HepG2 (cell line): ENCODE results near the gene BCL11B.

Experiments used
- HOMEZ ChIP-seq: IDR thresholded peaks from 2 replicates; pipeline ENCODE4 v1.6.1; 2016; ENCODE audit warnings: low read depth
- SNAI1 ChIP-seq: sonication (generic); formaldehyde crosslinking; IDR thresholded peaks from 2 replicates; pipeline ENCODE4 v1.5.0; 2020; ENCODE audit warnings: mild to moderate bottlenecking, missing genetic modification reagents, borderline replicate concordance
- YY1 ChIP-seq: IDR thresholded peaks from 2 replicates; pipeline ENCODE4 v1.6.1; 2011; ENCODE audit warnings: low read length, low read depth, moderate library complexity, mild to moderate bottlenecking; ENCODE audit not compliant: insufficient read depth, insufficient replicate concordance
- TF ChIP-seq, protein P1 (sequence below): sonication (generic); formaldehyde crosslinking; IDR thresholded peaks from 2 replicates; pipeline ENCODE4 v1.5.0; 2020; ENCODE audit warnings: mild to moderate bottlenecking, missing genetic modification reagents, moderate library complexity
- TF ChIP-seq, protein P2 (sequence below): sonication (generic); formaldehyde crosslinking; conservative IDR thresholded peaks from 2 replicates; pipeline ENCODE4 v1.4.0; 2020; ENCODE audit warnings: missing genetic modification reagents

DNA sequence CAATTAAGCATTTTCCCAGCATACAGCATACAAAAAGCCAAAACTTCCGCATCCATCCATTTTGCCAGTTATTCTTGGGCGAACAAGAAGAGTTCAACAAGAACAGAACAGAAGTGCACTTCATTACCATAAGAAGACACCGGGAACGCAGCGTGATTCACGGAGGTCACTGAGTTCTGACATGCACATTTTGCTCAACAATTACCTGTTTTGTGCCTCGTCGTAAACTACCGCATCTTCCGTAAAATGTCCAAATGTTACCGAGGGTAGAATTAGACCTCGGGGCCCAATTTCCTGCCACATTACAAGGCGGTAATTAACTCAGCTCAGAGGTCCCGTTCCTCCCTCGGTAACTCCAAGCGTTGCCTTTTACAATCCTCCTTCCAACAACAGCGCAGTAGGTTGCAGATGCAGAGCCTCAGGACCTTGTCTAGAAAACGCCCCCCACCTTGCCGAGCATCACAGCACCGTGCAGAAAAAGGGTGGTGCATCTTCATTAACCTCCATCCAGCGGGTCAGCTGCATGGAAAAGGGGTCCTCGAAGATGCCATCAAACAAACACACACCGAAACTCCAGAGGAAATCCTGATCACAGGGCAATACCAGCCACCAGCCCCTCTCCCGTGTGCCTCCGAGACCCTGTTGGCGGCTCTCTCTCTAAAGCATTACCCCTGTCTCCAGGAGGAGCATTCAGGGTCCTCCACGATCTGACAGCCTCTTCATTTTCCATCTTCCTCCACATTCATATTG, 125.2 kb downstream of the BCL11B start:
- TF ChIP-seq YY1 (no peak), SNAI1 (CRISPR knock-in tag) (no peak), HOMEZ (CRISPR knock-in tag) (no peak)
- TF ChIP-seq, protein P1, sequence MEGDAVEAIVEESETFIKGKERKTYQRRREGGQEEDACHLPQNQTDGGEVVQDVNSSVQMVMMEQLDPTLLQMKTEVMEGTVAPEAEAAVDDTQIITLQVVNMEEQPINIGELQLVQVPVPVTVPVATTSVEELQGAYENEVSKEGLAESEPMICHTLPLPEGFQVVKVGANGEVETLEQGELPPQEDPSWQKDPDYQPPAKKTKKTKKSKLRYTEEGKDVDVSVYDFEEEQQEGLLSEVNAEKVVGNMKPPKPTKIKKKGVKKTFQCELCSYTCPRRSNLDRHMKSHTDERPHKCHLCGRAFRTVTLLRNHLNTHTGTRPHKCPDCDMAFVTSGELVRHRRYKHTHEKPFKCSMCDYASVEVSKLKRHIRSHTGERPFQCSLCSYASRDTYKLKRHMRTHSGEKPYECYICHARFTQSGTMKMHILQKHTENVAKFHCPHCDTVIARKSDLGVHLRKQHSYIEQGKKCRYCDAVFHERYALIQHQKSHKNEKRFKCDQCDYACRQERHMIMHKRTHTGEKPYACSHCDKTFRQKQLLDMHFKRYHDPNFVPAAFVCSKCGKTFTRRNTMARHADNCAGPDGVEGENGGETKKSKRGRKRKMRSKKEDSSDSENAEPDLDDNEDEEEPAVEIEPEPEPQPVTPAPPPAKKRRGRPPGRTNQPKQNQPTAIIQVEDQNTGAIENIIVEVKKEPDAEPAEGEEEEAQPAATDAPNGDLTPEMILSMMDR: no peak
- TF ChIP-seq, protein P2, sequence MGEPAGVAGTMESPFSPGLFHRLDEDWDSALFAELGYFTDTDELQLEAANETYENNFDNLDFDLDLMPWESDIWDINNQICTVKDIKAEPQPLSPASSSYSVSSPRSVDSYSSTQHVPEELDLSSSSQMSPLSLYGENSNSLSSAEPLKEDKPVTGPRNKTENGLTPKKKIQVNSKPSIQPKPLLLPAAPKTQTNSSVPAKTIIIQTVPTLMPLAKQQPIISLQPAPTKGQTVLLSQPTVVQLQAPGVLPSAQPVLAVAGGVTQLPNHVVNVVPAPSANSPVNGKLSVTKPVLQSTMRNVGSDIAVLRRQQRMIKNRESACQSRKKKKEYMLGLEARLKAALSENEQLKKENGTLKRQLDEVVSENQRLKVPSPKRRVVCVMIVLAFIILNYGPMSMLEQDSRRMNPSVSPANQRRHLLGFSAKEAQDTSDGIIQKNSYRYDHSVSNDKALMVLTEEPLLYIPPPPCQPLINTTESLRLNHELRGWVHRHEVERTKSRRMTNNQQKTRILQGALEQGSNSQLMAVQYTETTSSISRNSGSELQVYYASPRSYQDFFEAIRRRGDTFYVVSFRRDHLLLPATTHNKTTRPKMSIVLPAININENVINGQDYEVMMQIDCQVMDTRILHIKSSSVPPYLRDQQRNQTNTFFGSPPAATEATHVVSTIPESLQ (CRISPR knock-in tag): no peak
